Measurements from ENCODE around the gene ADNP2.

ADNP2 gene

GRCh38 chr18:80187956-80188642, 79.0 kb downstream of the ADNP2 start:
- Histone ChIP-seq H3K79me2 (no peaks in the 10 kb centered on the region), H3K36me3 (ENCODE audit: control insufficient read depth, insufficient read depth, low read length) (no peaks in the 10 kb centered on the region), H3K4me2 (ENCODE audit: low read length) (no peak overlapping the region), H2AFZ (no peak overlapping the region), H3K27me3 (ENCODE audit: control insufficient read depth, insufficient read depth, low read length) (no peaks in the 10 kb centered on the region), H3K4me3 (ENCODE audit: low read depth, low read length) (no peak overlapping the region), H3K9me3 (ENCODE audit: control insufficient read depth, low read length) (no peaks in the 10 kb centered on the region), H3K4me1 (no peaks in the 10 kb centered on the region), H3K9ac (no peak overlapping the region), H3K27ac (no peak overlapping the region)
- TF ChIP-seq CTCF (IDR thresholded peaks at IDR 0.05), result no peak

DNA sequence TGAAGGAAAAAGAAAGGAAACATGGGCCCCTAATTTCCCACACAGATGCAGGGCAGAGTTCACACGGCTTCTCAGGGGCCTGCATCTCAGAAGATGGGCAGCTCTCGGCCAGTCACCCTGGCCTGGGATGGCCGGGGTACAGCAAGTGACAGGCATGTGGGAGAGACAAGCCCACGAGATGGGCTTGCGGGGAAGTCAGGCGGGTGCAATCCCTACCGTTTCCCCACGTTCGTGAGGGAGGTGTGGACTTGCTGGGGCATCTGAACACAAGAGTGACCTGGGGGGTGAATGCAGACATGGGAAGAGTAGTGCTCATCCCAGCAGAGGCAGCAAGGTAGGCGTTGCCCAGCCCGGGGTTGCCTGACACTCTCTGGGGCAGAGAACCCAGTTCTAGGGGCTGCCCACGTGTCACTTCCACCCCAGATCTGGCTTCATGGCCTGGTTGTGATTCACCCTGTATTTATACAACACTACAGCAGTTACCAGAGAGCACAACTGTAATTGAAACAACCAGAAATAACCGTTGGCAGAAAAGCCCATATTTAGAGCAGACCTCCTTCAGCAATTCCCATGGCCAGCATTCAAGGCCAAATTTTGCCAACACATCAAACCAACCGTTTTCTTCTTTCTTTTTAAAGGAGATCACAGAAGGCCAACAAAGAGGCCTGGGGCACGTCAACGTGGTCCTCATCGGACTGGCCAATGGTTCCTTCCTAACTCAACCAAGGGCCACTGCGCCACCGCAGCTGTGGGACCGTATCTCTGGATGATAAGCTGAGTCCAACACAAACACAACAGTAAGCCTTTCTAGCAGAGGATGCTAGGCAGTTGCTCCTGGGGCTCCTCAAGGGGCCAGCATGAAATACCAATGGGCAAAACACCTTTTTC, 79.8 kb downstream of the ADNP2 start:
- Histone ChIP-seq H3K4me1 (no peaks in the 10 kb centered on the region), H3K9ac (no peak overlapping the region), H3K27ac (no peak overlapping the region), H3K79me2 (no peaks in the 10 kb centered on the region), H3K9me3 (ENCODE audit: control insufficient read depth, low read length) (no peaks in the 10 kb centered on the region), H3K27me3 (ENCODE audit: control insufficient read depth, insufficient read depth, low read length) (no peaks in the 10 kb centered on the region), H3K36me3 (ENCODE audit: control insufficient read depth, insufficient read depth, low read length) (no peaks in the 10 kb centered on the region), H3K4me3 (ENCODE audit: low read depth, low read length) (no peak overlapping the region), H2AFZ (no peak overlapping the region), H3K4me2 (ENCODE audit: low read length) (no peak overlapping the region)
- no peak for TF ChIP-seq CTCF (IDR thresholded peaks at IDR 0.05)

DNA sequence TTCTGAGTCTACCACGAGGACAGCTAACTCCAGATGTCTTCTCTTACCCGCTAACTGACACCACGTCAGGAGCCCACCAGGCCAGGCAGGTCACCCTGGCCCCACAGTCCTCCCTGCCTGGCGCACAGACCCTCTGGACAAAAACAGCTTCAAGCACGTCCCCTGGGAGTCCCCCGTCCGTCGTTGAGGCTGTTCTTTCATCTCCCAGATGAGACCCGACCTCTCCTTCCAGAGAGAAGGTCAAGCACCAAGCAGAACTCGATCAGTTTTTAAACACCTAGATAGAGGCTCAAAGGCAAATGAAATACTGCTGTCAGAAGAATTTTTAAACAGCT, 80.4 kb downstream of the ADNP2 start:
- no peak overlapping the region for H3K4me2 ChIP-seq (ENCODE audit: low read length)
- no peak for TF ChIP-seq CTCF (IDR thresholded peaks at IDR 0.05)
- H3K27ac ChIP-seq, result no peak overlapping the region
- no peaks in the 10 kb centered on the region for H3K4me1 ChIP-seq
- H3K9me3 ChIP-seq (ENCODE audit: control insufficient read depth, low read length), result no peaks in the 10 kb centered on the region
- H3K9ac ChIP-seq, result no peak overlapping the region
- H3K27me3 ChIP-seq (ENCODE audit: control insufficient read depth, insufficient read depth, low read length), result no peaks in the 10 kb centered on the region
- H3K4me3 ChIP-seq (ENCODE audit: low read depth, low read length), result no peak overlapping the region
- no peaks in the 10 kb centered on the region for H3K79me2 ChIP-seq
- no peaks in the 10 kb centered on the region for H3K36me3 ChIP-seq (ENCODE audit: control insufficient read depth, insufficient read depth, low read length)
- no peak overlapping the region for H2AFZ ChIP-seq

Data from parathyroid adenoma (tissue), 2 donors.